LHCN-M2 (cell line): ENCODE data around the gene HERC4. TPM values are rescaled to one million over a fixed set of nuclear protein-coding genes. Genes with fewer than 3 reads are reported as not detected.

Experiments
- DNase-seq: peaks from one replicate; pipeline ENCODE4 v3.0.0-alpha.2; 2012; ENCODE audit warnings: low read depth
- polyA plus RNA-seq: library from polyadenylated mRNA; unstranded; fragments of >200 nt; gene quantifications from one replicate; pipeline ENCODE4 v1.2.1, GENCODE V29; 2012; ENCODE audit warnings: missing spikeins
- total RNA-seq: library from RNA; depleted of rRNA; stranded (reverse); fragments of >200 nt; gene quantifications from 2 replicates; pipeline ENCODE4 v1.2.3, GENCODE V29; 2014; rRNA removed

HERC4 gene, protein sequence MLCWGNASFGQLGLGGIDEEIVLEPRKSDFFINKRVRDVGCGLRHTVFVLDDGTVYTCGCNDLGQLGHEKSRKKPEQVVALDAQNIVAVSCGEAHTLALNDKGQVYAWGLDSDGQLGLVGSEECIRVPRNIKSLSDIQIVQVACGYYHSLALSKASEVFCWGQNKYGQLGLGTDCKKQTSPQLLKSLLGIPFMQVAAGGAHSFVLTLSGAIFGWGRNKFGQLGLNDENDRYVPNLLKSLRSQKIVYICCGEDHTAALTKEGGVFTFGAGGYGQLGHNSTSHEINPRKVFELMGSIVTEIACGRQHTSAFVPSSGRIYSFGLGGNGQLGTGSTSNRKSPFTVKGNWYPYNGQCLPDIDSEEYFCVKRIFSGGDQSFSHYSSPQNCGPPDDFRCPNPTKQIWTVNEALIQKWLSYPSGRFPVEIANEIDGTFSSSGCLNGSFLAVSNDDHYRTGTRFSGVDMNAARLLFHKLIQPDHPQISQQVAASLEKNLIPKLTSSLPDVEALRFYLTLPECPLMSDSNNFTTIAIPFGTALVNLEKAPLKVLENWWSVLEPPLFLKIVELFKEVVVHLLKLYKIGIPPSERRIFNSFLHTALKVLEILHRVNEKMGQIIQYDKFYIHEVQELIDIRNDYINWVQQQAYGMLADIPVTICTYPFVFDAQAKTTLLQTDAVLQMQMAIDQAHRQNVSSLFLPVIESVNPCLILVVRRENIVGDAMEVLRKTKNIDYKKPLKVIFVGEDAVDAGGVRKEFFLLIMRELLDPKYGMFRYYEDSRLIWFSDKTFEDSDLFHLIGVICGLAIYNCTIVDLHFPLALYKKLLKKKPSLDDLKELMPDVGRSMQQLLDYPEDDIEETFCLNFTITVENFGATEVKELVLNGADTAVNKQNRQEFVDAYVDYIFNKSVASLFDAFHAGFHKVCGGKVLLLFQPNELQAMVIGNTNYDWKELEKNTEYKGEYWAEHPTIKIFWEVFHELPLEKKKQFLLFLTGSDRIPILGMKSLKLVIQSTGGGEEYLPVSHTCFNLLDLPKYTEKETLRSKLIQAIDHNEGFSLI
- 82.3 and 82.8 TPM in 2 replicates for total RNA-seq
- polyA plus RNA-seq = 28.3 TPM

DNA sequence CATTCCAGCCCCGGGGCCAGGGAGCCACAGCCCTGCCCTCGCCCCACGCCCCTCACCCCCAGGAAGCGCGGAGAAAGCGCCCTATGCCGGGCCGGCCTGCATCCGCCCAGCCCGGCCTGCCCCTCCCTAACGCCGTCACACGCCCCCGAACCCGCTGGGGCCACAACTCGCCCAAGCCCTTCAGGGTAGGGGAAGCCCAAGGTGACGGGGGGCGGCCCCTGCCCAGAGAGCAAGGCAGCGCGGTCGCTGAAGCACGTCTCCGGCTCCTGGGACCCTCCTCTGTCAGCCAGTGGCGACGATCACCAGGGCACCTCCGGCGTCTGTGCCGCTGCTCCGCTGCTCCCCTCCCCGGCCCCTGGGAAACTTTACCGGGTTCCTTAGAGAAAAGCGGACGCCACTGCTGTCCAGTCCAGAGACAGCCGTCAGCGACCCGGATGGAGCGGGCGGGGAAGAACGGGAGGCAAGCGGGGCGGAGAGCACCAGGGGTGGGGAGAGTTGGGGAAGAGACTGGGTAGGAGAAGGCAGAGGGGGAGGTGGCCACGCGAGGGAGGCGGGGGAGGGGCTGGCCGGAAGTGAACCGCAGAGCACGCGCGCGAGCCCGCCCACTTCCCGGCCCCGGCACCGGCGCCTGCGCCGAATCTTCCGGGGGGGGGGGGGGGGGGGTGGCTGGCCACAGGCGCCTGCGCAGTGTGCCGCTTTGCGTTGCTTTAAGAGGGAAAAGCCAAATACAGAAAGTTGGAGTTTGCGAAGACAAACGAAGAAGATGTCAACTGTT is at the start of gene HERC4:
Gene HERC4 (minus strand): TSS at position 509 of the 775 bp plus-strand sequence. CDS start 2,175 bp downstream, outside the sequence.
- peak; percentile 94 for DNase-seq

DNA sequence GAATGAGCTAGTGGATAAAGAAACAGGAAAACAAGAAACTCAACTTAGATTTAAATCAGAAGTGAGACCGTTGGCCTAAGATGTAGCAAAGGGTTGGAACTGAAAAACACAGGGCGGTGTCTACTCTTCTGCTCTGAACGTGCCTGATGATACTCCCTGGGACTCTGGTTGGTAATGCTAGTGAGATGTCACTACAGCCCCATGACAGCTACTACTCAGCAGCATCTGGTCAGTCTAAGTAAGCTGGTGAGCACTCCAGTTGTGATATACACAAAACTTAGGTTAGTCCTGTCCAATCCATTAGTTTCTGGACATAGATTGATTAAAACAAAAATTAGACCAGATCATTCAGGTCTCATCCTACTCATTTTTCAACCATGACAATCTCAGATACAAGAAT is 49.6 kb upstream of the HERC4 start:
- no peak for DNase-seq

DNA sequence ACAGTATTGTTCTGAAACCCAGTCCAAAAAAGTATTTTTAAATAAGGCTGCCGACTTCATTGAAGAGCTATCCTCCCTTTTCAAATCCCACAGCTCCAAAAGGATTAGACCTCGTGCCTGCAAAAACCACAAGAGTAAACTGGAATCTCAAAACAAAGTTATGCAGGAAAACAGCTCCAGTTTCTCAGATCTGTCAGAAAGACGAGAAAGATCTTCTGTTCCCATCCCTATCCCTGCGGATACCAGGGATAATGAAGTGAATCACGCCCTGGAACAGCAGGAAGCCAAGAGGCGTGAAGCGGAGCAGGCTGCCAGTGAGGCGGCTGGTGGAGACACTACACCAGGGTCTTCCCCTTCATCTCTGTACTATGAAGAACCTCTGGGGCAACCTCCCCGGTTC is 46.8 kb upstream of the HERC4 start:
- DNase-seq = peak; percentile 96

DNA sequence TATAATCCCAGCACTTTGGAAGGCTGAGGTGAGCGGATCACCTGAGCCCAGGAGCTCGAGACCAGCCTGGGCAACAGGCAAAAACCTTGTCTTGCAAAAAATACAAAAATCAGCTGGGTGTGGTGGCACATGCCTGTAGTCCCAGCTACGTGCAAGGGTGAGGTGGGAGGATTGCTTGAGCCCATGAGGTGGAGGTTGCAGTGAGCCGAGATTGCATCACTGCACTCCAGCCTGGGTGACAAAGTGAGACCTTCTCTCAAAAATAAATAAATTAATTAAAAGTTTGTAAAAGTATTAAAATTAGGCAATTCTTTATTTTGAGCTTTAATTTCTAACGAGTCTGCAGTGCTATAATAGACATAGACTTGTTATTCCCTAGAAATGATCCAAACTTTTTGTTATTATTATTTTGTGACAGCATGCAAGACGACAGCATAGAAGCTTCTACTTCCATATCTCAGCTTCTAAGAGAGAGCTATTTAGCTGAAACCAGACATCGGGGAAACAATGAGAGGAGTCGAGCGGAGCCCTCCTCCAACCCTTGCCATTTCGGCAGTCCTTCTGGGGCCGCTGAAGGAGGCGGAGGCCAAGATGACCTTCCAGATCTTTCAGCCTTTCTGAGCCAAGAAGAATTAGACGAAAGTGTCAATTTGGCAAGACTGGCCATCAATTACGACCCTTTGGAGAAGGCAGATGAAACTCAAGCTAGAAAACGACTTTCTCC is 46.1 kb upstream of the HERC4 start:
- no peak for DNase-seq

GRCh38 chr10:68118657-68119056 is 43.6 kb upstream of the HERC4 start:
- DNase-seq = no peak

- DNase-seq = no peak
These were observed 37.8 kb upstream of the HERC4 start for GRCh38 chr10:68112837-68113236.

- DNase-seq = no peak
These were observed 36.5 kb upstream of the HERC4 start for GRCh38 chr10:68111584-68111983.

DNA sequence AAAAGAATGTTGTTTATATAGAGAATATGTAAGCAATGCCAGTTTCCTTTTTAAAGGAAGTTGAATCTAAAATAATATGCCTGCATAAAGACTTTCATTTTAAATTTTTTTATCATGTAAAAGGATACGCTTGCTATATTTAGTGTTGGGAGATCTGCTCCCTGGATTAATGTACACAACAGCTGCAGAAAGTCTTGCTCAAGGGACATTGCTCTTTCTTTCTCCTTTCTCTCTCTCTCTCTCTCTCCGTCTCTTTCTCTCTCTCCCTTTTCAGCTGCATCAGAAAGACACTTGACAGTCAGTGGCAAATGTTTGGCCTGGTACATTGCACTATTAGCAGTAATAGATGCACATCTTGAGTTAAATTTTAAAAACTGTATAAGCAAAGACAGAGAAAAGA is 34.9 kb upstream of the HERC4 start:
- DNase-seq = peak; percentile 95

- DNase-seq = peak; percentile 40
These were observed 34.2 kb upstream of the HERC4 start, which contains the start of gene MYPN for GRCh38 chr10:68109331-68109730. Gene MYPN (plus strand): TSS chr10:68109488. CDS start chr10:68121439, 11,951 bp downstream.

DNA sequence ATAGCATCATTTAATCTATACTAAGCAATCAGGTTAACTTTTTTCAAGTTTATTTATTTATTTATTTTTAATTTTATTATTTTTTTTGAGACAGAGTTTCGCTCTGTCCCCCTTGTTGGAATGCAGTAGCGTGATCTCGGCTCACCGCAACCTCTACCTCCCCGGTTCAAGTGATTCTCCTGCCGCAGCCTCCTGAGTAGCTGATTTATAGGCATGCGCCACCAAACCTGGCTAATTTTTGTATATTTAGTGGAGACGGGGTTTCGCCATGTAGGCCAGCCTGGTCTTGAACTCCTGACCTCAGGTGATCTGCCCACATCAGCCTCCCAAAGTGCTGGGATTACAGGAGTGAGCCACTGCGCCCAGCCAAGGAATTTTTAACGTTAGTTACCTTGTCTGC is 33.6 kb upstream of the HERC4 start:
- DNase-seq = no peak

DNA sequence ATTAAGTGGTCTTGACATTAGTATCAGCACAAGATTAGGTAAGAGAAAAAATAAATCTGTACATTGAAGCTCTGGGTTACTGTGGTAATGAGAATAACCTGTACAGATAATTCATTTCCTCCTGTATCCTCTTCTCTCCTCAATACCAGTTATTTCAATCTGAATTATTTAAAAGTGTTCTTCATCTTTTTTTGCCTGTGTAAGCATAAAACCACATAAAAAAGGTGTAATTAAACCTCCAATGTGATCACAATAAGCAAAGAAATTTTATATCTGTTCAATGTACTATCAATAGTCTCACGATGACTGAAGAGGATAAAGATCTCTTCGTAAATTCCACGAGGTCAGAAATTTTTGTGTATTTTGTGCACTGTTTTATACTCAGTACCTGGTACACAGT is 33.0 kb upstream of the HERC4 start:
- no peak for DNase-seq

GRCh38 chr10:68107651-68108050 is 32.6 kb upstream of the HERC4 start:
- DNase-seq = no peak

- peak; percentile 99 for DNase-seq
These were observed 31.6 kb upstream of the HERC4 start for GRCh38 chr10:68106656-68107055.

DNA sequence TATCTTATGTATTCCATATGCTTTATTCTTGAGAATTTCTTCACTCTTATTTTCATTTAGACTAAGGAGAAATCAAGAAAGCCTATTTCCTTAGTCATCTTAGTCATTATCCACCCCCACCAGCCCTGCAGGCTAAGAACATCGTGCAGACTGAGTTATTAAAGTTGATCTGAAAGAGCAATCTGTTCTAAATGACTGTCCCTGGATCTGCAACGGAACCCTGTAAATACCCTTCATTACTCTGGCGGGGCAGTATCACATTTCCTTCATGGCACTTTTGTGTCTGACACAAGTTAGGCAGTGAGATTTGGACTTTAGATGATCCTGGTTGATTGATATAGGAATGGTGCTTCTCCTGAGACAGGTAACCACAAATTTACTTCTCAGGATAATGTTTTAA is 30.7 kb upstream of the HERC4 start:
- DNase-seq = peak; percentile 93

GRCh38 chr10:68103901-68104300 is 28.8 kb upstream of the HERC4 start:
- DNase-seq = no peak

DNA sequence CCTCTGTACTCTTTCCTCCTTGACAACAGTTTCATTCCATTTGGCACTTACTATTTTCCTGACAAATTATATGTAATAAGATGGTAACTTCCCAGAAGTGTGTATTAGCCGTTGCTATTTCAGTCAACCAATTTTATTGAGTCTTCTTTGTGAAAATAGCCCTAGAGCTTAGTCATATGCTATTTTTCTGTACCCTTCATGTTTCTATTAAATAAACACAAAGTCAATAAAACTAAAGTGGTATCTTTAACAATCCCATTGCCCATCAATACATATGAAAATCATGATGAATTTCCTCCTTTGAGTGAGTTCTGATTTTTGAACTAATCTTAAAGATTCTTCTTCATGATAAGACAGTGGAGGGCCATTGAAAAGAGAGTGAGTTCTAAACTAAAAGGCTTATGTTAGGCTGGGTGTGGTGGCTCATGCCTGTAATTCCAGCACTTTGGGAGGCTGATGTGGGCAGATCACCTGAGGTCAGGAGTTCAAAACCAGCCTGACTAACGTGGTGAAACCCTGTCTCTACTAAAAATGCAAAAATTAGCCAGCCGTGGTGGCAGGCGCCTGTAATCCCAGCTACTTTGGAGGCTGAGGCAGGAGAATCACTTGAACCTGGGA is 28.3 kb upstream of the HERC4 start:
- DNase-seq = no peak

DNA sequence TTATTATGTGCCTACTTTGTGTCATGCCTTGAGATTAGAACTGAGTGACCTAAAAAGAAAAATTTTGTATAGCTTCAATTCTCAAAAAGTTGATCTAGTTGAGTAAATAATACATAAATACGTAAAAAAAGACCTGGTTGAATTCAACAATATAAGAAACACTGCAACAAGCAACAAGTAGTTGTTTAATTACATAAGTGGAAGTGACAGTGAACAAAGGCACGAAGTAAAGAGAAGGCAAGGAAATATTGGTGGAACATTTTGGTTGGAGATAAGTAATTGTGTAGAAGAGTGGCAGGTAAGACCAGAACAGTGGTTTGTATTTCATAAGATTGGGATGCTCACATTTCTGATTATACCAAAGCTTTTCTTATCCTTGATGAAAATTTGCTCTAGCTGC is 26.0 kb upstream of the HERC4 start:
- DNase-seq = no peak

DNA sequence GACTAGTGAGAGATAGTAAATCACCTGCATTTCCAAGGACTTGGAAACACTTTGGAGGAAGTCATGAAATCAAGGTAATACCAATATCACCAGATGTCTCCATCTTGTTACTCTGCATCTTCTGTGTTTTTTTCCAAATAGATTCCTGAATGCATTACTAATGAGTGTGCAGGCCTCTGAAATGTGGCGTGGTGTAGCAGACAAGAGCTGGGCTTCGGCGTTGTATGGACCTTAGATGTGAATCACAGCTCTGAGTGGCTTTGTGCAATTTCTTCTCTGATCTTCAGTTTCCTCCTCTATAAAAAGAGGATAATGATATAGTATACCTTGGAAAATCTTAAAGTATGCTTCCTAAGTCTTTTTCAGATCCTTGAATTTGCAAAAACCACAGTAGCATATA is 24.7 kb upstream of the HERC4 start:
- peak; percentile 82 for DNase-seq

GRCh38 chr10:68096913-68097516 is 21.9 kb upstream of the HERC4 start:
- DNase-seq = peak; percentile 89

DNA sequence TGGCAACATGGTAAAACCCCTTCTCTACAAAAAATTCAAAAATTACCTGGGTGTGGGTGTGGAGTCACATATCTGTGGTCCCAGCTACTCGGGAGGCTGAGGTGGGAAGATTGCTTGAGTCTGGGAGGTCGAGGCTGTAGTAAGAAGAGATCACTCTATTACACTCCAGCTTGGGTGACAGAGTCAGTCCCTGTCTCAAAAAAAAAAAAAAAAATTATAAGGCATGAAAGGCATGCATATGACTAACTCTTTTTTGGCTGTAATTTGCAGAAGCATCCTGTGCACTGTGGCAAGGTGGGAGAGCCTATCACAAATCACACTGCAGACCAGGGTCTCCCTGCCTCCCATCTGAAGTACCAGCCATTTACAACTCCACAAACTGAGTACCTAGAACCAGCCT is 20.1 kb upstream of the HERC4 start:
- DNase-seq = peak; percentile 65
